ENCODE data around the gene SDK1. TPM values are rescaled to one million over a fixed set of nuclear protein-coding genes. Genes with fewer than 3 reads are reported as not detected.

The SDK1 gene
- total and polyA plus RNA-seq, 7 donors = 0.31 to 2.4 (median 1.3) TPM

GRCh38 chr7:4040109-4040928 is 739.3 kb downstream of the SDK1 start:
- intact Hi-C loops (cut with DNase I) = no loop called here

DNA sequence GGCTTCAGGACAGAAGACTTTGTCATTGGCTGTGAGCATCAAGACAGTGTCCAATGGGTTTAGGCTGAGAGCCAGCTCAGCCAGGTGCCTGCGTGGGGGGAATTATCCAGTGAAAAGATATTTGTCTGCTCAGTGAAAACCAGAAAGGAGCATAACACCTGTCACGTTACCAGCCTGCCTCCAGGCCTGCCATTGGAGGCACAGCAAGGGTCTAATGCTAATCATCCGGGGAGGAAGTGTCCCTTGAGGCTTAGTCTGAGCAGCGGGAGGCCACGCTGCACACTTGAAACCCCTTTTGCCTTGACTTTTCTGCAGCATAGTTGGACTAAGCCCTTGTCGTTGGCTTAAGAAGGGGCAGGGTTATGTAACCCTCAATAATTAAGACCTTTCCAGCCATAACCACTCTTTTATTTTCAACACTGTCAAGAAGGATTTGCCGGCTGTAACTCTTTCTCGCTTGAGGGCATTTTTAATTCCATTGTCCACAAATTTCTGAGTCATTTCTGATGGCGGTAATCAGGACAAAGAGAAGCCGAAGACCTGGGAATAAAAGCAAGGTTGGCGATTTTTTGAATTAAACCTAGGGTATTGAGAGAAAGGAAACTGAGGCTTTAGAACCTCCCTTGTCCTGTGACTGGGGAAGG is 741.5 kb downstream of the SDK1 start:
- 48 to 50% (median 48%) methylated on average over 11 of the region's 11 CpGs for WGBS, 3 donors
- Histone ChIP-seq H3K4me3 (no peak overlapping the region), H3K27me3 (ENCODE audit: insufficient read depth in 3 of 3, low read length in 2 of 3) (no peaks in the 10 kb centered on the region), H3K27ac (no peak overlapping the region), H3K4me1 (no peaks in the 10 kb centered on the region), H3K9me3 (no peaks in the 10 kb centered on the region), H3K36me3 (ENCODE audit: insufficient read depth in 1 of 2, low read depth in 1 of 2) (no peaks in the 10 kb centered on the region)
- TF ChIP-seq CTCF (IDR thresholded peaks at IDR 0.05) = no peak
- DNase-seq = no peak
- intact Hi-C loops (cut with DNase I) = no loop called here
- no peak for ATAC-seq

More at GRCh38 chr7:4040109-4040928, 739.3 kb downstream of the SDK1 start:
- 86 to 89% (median 88%) methylated on average over 20 of the region's 20 CpGs for WGBS, 3 donors
- no peak for ATAC-seq
- H3K36me3 ChIP-seq (ENCODE audit: insufficient read depth in 1 of 2, low read depth in 1 of 2) = no peaks in the 10 kb centered on the region
- no peaks in the 10 kb centered on the region for H3K9me3 ChIP-seq
- no peaks in the 10 kb centered on the region for H3K4me1 ChIP-seq
- H3K27me3 ChIP-seq (ENCODE audit: insufficient read depth in 3 of 3, low read length in 2 of 3) = no peaks in the 10 kb centered on the region
- no peak for TF ChIP-seq CTCF (IDR thresholded peaks at IDR 0.05)
- H3K4me3 ChIP-seq = no peak overlapping the region
- H3K27ac ChIP-seq = no peak overlapping the region
- DNase-seq = no peak

- no peak for DNase-seq
- no peaks in the 10 kb centered on the region for H3K36me3 ChIP-seq (ENCODE audit: insufficient read depth in 1 of 2, low read depth in 1 of 2)
- no peak for ATAC-seq
- H3K27me3 ChIP-seq (ENCODE audit: insufficient read depth in 3 of 3, low read length in 2 of 3) = no peaks in the 10 kb centered on the region
- WGBS, 3 donors = 86 to 91% (median 87%) methylated on average over 9 of the region's 9 CpGs
- H3K4me3 ChIP-seq = no peak overlapping the region
- no peaks in the 10 kb centered on the region for H3K4me1 ChIP-seq
- H3K27ac ChIP-seq = no peak overlapping the region
- TF ChIP-seq CTCF (IDR thresholded peaks at IDR 0.05) = no peak
- H3K9me3 ChIP-seq = no peaks in the 10 kb centered on the region
- intact Hi-C loops (cut with DNase I) = no loop called here
Observed at GRCh38 chr7:4043988-4044387, 742.9 kb downstream of the SDK1 start.

DNA sequence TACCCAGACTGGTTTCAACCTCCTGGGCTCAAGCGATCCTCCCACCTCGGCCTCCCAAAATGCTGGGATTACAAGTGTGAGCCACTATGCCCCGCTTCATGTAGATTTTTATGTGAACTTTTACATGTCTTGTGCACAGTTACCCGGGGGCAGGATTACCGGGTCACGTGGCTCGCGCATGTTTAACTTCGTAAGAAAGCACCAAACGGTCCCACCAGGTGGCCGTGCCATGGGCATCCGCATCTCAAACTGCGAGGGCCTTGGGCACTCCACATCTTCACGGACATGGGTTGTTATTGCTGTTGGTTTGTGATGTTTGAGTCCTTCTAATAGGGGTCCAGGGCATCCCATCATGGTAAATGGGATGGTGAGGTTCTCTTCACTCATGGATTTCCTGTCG is 744.4 kb downstream of the SDK1 start:
- no peak for TF ChIP-seq CTCF (IDR thresholded peaks at IDR 0.05)
- 96 to 98% (median 96%) methylated on average over 15 of the region's 15 CpGs for WGBS, 3 donors
- Histone ChIP-seq H3K4me3 (no peak overlapping the region), H3K9me3 (no peaks in the 10 kb centered on the region), H3K4me1 (no peaks in the 10 kb centered on the region), H3K27me3 (ENCODE audit: insufficient read depth in 3 of 3, low read length in 2 of 3) (no peaks in the 10 kb centered on the region), H3K27ac (no peak overlapping the region), H3K36me3 (ENCODE audit: insufficient read depth in 1 of 2, low read depth in 1 of 2) (no peaks in the 10 kb centered on the region)
- no peak for DNase-seq
- no peak for ATAC-seq
- intact Hi-C loops (cut with DNase I) = no loop called here

All from psoas muscle (tissue), 8 donors.